BJ (cell line): ENCODE data around the gene CCDC27. TPM values are rescaled to one million over a fixed set of nuclear protein-coding genes. Genes with fewer than 3 reads are reported as not detected.

Experiments
- CTCF ChIA-PET: fragments of 350-600 bp; formaldehyde crosslinking; extraction: SDS; loops from one replicate; lab custom pipeline; 2021; ENCODE audit warnings: antibody characterized with exemption, inconsistent platforms; lab: Yijun Ruan, JAX
- POLR2A ChIA-PET: fragments of 300-600 bp; sonication (Branson Sonifier 250); formaldehyde crosslinking; extraction: SDS; loops from one replicate; lab custom pipeline; 2021; ENCODE audit warnings: antibody characterized with exemption; lab: Charles Lee
- DNase-seq: peaks from one replicate; pipeline ENCODE4 v3.0.0-alpha.2; 2011; ENCODE audit warnings: low read depth
- H3K27me3 ChIP-seq: 2 replicates; pipeline ENCODE4 v1.6.0; 2011; ENCODE audit warnings: low read length; ENCODE audit not compliant: control insufficient read depth, insufficient read depth
- H3K36me3 ChIP-seq: 2 replicates; pipeline ENCODE4 v1.5.1; 2011; ENCODE audit warnings: low read length; ENCODE audit not compliant: control insufficient read depth, insufficient read depth
- H3K4me3 ChIP-seq: 2 replicates; pipeline ENCODE4 v1.5.1; 2011; ENCODE audit warnings: low read depth, mild to moderate bottlenecking, control low read depth, low read length
- CTCF ChIP-seq: IDR thresholded peaks from 2 replicates; pipeline ENCODE4 v1.5.1; 2011; ENCODE audit warnings: low read depth, mild to moderate bottlenecking, control low read depth, inconsistent platforms, low read length, moderate library complexity; ENCODE audit not compliant: insufficient read depth
- polyA plus RNA-seq: library from polyadenylated mRNA; depleted of rRNA; stranded (reverse); fragments of >200 nt; gene quantifications from 2 replicates; pipeline ENCODE4 v1.2.3, GENCODE V29; 2011; rRNA removed
- small RNA-seq: library from RNA; depleted of rRNA; stranded (forward); fragments of <200 nt; gene quantifications from one replicate; pipeline ENCODE3, GENCODE V24; 2012; ENCODE audit warnings: low replicate concordance, low read depth; ENCODE audit not compliant: insufficient read length

The CCDC27 gene
- polyA plus RNA-seq, 1 experiment = not detected

- ChIA-PET CTCF (no interaction called here), POLR2A (no interaction called here)
- Histone ChIP-seq H3K27me3 (no peaks in the 10 kb centered on the region), H3K36me3 (peaks cover 18% of the 10 kb centered on the region), H3K4me3 (no peak overlapping the region)
- DNase-seq = no peak
- no peak for TF ChIP-seq CTCF
These were observed 65.8 kb downstream of the CCDC27 start for GRCh38 chr1:3817821-3818597.

- H3K27me3 ChIP-seq = no peaks in the 10 kb centered on the region
- H3K36me3 ChIP-seq = peaks cover 18% of the 10 kb centered on the region
- no peak for DNase-seq
- no peak overlapping the region for H3K4me3 ChIP-seq
- CTCF ChIA-PET = no interaction called here
- POLR2A ChIA-PET = no interaction called here
- TF ChIP-seq CTCF = no peak
These were observed 67.5 kb downstream of the CCDC27 start for GRCh38 chr1:3819771-3820200.

GRCh38 chr1:3820316-3820715 lies 68.1 kb downstream of the CCDC27 start:
- Histone ChIP-seq H3K36me3 (peaks cover 16% of the 10 kb centered on the region), H3K27me3 (no peaks in the 10 kb centered on the region), H3K4me3 (no peak overlapping the region)
- ChIA-PET POLR2A (no interaction called here), CTCF (no interaction called here)
- TF ChIP-seq CTCF = no peak
- no peak for DNase-seq

GRCh38 chr1:3821004-3821403 lies 68.8 kb downstream of the CCDC27 start:
- no peak for TF ChIP-seq CTCF
- no peak overlapping the region for H3K4me3 ChIP-seq
- no peaks in the 10 kb centered on the region for H3K27me3 ChIP-seq
- no peak for DNase-seq
- H3K36me3 ChIP-seq = peaks cover 20% of the 10 kb centered on the region
- ChIA-PET CTCF (interaction anchor here (0.7 to 1.0 kb wide), 2 partner anchors 18 to 26 kb away, joined by 3 to 5 read pairs; no protein-coding TSS in a partner anchor), POLR2A (no interaction called here)

Small RNA genes within 50 kb of the gene (small RNA-seq; reads per million reads assigned to genes)
- gene RF02197 (not detected), gene RN7SL574P (not detected)

Other genes with a start within 250 kb of the CCDC27 start
- gene MEGF6, start 140.9 kb upstream of the CCDC27 start, polyA plus RNA-seq = 31.8 and 77.4 TPM in 2 replicates
- gene TPRG1L, start 127.4 kb upstream of the CCDC27 start, polyA plus RNA-seq = 45.8 and 52.1 TPM in 2 replicates
- gene WRAP73, start 102.3 kb upstream of the CCDC27 start, polyA plus RNA-seq = 17.2 and 27.6 TPM in 2 replicates
- gene TP73, start 99.9 kb upstream of the CCDC27 start, polyA plus RNA-seq = not detected in 2 replicates
- 1.0 TPM in 2 replicates for gene SMIM1, start 20.3 kb downstream of the CCDC27 start, polyA plus RNA-seq
- gene LRRC47, start 44.0 kb downstream of the CCDC27 start, polyA plus RNA-seq = 17.7 and 22.8 TPM in 2 replicates
- 19.5 and 26.0 TPM in 2 replicates for gene CEP104, start 104.8 kb downstream of the CCDC27 start, polyA plus RNA-seq
- 5.0 and 6.1 TPM in 2 replicates for gene DFFB, start 105.0 kb downstream of the CCDC27 start, polyA plus RNA-seq
- 27.0 and 33.8 TPM in 2 replicates for gene C1orf174, start 147.8 kb downstream of the CCDC27 start, polyA plus RNA-seq